Left ventricle myocardium inferior (tissue), 1 donor: Measurements from ENCODE around the gene PSD. TPM values are rescaled to one million over a fixed set of nuclear protein-coding genes. Genes with fewer than 3 reads are reported as not detected.

Experiments used
- DNase-seq: peaks from one replicate; pipeline ENCODE4 v3.0.0-alpha.2; 2020
- H3K27ac ChIP-seq: fragments of 200-600 bp; replicated peaks from 2 replicates; pipeline ENCODE4 v1.8.0; 2021
- H3K27me3 ChIP-seq: fragments of 200-600 bp; 2 replicates; pipeline ENCODE4 v1.8.0; 2021; ENCODE audit warnings: low read depth
- H3K36me3 ChIP-seq: fragments of 200-600 bp; 2 replicates; pipeline ENCODE4 v1.8.0; 2021
- H3K4me1 ChIP-seq: fragments of 200-600 bp; 2 replicates; pipeline ENCODE4 v1.8.0; 2021
- H3K4me3 ChIP-seq: fragments of 200-600 bp; 2 replicates; pipeline ENCODE4 v1.8.0; 2021; ENCODE audit warnings: mild to moderate bottlenecking, moderate library complexity
- H3K9me3 ChIP-seq: fragments of 200-600 bp; replicated peaks from 2 replicates; pipeline ENCODE4 v1.8.0; 2021
- CTCF ChIP-seq: fragments of 200-600 bp; IDR thresholded peaks from 2 replicates; pipeline ENCODE4 v1.8.0; 2021; ENCODE audit warnings: antibody characterized with exemption, mild to moderate bottlenecking, borderline replicate concordance
- intact Hi-C: fragments of 100-400 bp; cut with micrococcal nuclease; formaldehyde crosslinking; loops from one replicate; pipeline ENCODE4 v1.11.0; 2022
- total RNA-seq: library from RNA; stranded (reverse); fragmentation: NEBNext Ultra II Directional; extraction: Animal tissue kit (Norgen Biotek cat#: 25700); gene quantifications from one replicate; pipeline ENCODE4 v1.2.1, GENCODE V29; 2021
- donor health status: DM: no; HTN: yes; CAD: no; lungs with severe emphysema.

PSD gene
- total RNA-seq, 1 donor from 2014 or later, result 0.93 TPM

GRCh38 chr10:102421757-102422512 lies 3.4 kb upstream of the PSD start:
- no peaks in the 10 kb centered on the region for H3K9me3 ChIP-seq
- intact Hi-C loops, result no loop called here
- no peak for TF ChIP-seq CTCF
- peaks cover 53% of the 10 kb centered on the region for H3K4me1 ChIP-seq
- peak overlapping the region; percentile 95 for H3K27ac ChIP-seq
- H3K4me3 ChIP-seq, result peak overlapping the region; percentile 82
- DNase-seq, result no peak
- peaks cover 20% of the 10 kb centered on the region for H3K36me3 ChIP-seq
- H3K27me3 ChIP-seq, result peaks cover 24% of the 10 kb centered on the region

- peaks cover 29% of the 10 kb centered on the region for H3K27me3 ChIP-seq
- no peaks in the 10 kb centered on the region for H3K9me3 ChIP-seq
- peak overlapping the region; percentile 82 for H3K4me3 ChIP-seq
- peak overlapping the region; percentile 95 for H3K27ac ChIP-seq
- DNase-seq, result no peak
- TF ChIP-seq CTCF, result no peak
- H3K36me3 ChIP-seq, result peaks cover 20% of the 10 kb centered on the region
- intact Hi-C loops, result no loop called here
- H3K4me1 ChIP-seq, result peaks cover 53% of the 10 kb centered on the region
Measured at GRCh38 chr10:102421507-102421756, 2.8 kb upstream of the PSD start.

GRCh38 chr10:102420714-102421506 lies 2.3 kb upstream of the PSD start, which contains the start of gene FBXL15:
Gene FBXL15, plus strand, starts transcription at chr10:102420836. Its CDS starts 294 bp downstream, at chr10:102421130.
- peak; percentile 13 for TF ChIP-seq CTCF
- no peaks in the 10 kb centered on the region for H3K9me3 ChIP-seq
- H3K36me3 ChIP-seq, result peaks cover 20% of the 10 kb centered on the region
- peaks cover 53% of the 10 kb centered on the region for H3K4me1 ChIP-seq
- H3K27me3 ChIP-seq, result peaks cover 34% of the 10 kb centered on the region
- DNase-seq, result peak; percentile 96
- peak within 1 kb of the TSS; percentile 82 for H3K4me3 ChIP-seq
- intact Hi-C loops, result no loop called here
- H3K27ac ChIP-seq, result peak within 1 kb of the TSS; percentile 95

GRCh38 chr10:102420181-102420713 lies 1.7 kb upstream of the PSD start:
- TF ChIP-seq CTCF, result no peak
- no peak for DNase-seq
- Histone ChIP-seq H3K27me3 (peaks cover 40% of the 10 kb centered on the region), H3K27ac (peak overlapping the region; percentile 95), H3K4me3 (peak overlapping the region; percentile 82), H3K4me1 (peaks cover 53% of the 10 kb centered on the region), H3K36me3 (peaks cover 20% of the 10 kb centered on the region), H3K9me3 (no peaks in the 10 kb centered on the region)
- intact Hi-C loops, result no loop called here

GRCh38 chr10:102419269-102420180 lies 940 bp upstream of the PSD start:
- peak overlapping the region; percentile 82 for H3K4me3 ChIP-seq
- peak overlapping the region; percentile 95 for H3K27ac ChIP-seq
- intact Hi-C loops, result no loop called here

More at GRCh38 chr10:102419269-102420180, 940 bp upstream of the PSD start:
- peaks cover 48% of the 10 kb centered on the region for H3K27me3 ChIP-seq
- TF ChIP-seq CTCF, result no peak
- peak; percentile 44 for DNase-seq
- peaks cover 53% of the 10 kb centered on the region for H3K4me1 ChIP-seq
- peaks cover 15% of the 10 kb centered on the region for H3K36me3 ChIP-seq
- no peaks in the 10 kb centered on the region for H3K9me3 ChIP-seq
